ENCODE data around the gene SLC1A1.

SLC1A1 gene

GRCh38 chr9:4547016-4547415 lies 56.7 kb downstream of the SLC1A1 start:
- TF ChIP-seq NFIC (IDR thresholded peaks at IDR 0.05) (0 out of 2 replicates have a peak, but pooled peaks have one; percentile 10), TAF1 (IDR thresholded peaks at IDR 0.05; ENCODE audit: low read depth) (no peak), ZBTB7A (IDR thresholded peaks at IDR 0.05; ENCODE audit: low read depth) (no peak)

GRCh38 chr9:4548811-4549725 lies 58.8 kb downstream of the SLC1A1 start:
- TF ChIP-seq RAD21 (IDR thresholded peaks at IDR 0.05; ENCODE audit: low read depth) = peak; percentile 42
- TF ChIP-seq EP300 (IDR thresholded peaks at IDR 0.05; ENCODE audit: borderline replicate concordance) = no peak
- no peak for TF ChIP-seq TAF1 (IDR thresholded peaks at IDR 0.05; ENCODE audit: low read depth)
- TF ChIP-seq TEAD4 (IDR thresholded peaks at IDR 0.05) = no peak
- TF ChIP-seq NFIC (IDR thresholded peaks at IDR 0.05) = no peak
- TF ChIP-seq USF1 (IDR thresholded peaks at IDR 0.05) = no peak
- no peak for TF ChIP-seq CEBPB (IDR thresholded peaks at IDR 0.05)

- TF ChIP-seq TEAD4 (IDR thresholded peaks at IDR 0.05) = no peak
- no peak for TF ChIP-seq ZBTB7A (IDR thresholded peaks at IDR 0.05; ENCODE audit: low read depth)
- TF ChIP-seq EGR1 (IDR thresholded peaks at IDR 0.05) = no peak
- TF ChIP-seq YY1 (IDR thresholded peaks at IDR 0.05; ENCODE audit: low read depth) = no peak
- TF ChIP-seq MAX (IDR thresholded peaks at IDR 0.05) = no peak
- no peak for TF ChIP-seq USF1 (IDR thresholded peaks at IDR 0.05)
- no peak for TF ChIP-seq CEBPB (IDR thresholded peaks at IDR 0.05)
- no peak for TF ChIP-seq RAD21 (IDR thresholded peaks at IDR 0.05; ENCODE audit: low read depth)
- TF ChIP-seq REST (IDR thresholded peaks at IDR 0.05; ENCODE audit: low read depth) = no peak
- no peak for TF ChIP-seq TAF1 (IDR thresholded peaks at IDR 0.05; ENCODE audit: low read depth)
- no peak for TF ChIP-seq NFIC (IDR thresholded peaks at IDR 0.05)
- no peak for TF ChIP-seq TCF12 (IDR thresholded peaks at IDR 0.05; ENCODE audit: low read depth)
- TF ChIP-seq CREB1 (IDR thresholded peaks at IDR 0.05; ENCODE audit: low read depth) = no peak
- TF ChIP-seq FOXM1 (IDR thresholded peaks at IDR 0.05; ENCODE audit: borderline replicate concordance, low read depth) = no peak
- TF ChIP-seq EP300 (IDR thresholded peaks at IDR 0.05; ENCODE audit: borderline replicate concordance) = no peak
Measured at GRCh38 chr9:4549751-4550295, 59.6 kb downstream of the SLC1A1 start.

GRCh38 chr9:4550777-4551484 lies 60.7 kb downstream of the SLC1A1 start:
- TF ChIP-seq CREB1 (IDR thresholded peaks at IDR 0.05; ENCODE audit: low read depth) = no peak

- TF ChIP-seq YY1 (IDR thresholded peaks at IDR 0.05; ENCODE audit: low read depth) = no peak
Measured at GRCh38 chr9:4553951-4554381, 63.7 kb downstream of the SLC1A1 start.

GRCh38 chr9:4555236-4555635 lies 65.0 kb downstream of the SLC1A1 start:
- TF ChIP-seq EGR1 (IDR thresholded peaks at IDR 0.05) = no peak
- TF ChIP-seq NFIC (IDR thresholded peaks at IDR 0.05) = peak; percentile 40; the same call in 1 of the 2 replicates
- no peak for TF ChIP-seq RAD21 (IDR thresholded peaks at IDR 0.05; ENCODE audit: low read depth)

GRCh38 chr9:4558371-4558998 lies 68.2 kb downstream of the SLC1A1 start:
- TF ChIP-seq MAX (IDR thresholded peaks at IDR 0.05) (no peak), REST (IDR thresholded peaks at IDR 0.05; ENCODE audit: low read depth) (no peak), EP300 (IDR thresholded peaks at IDR 0.05; ENCODE audit: borderline replicate concordance) (no peak), EGR1 (IDR thresholded peaks at IDR 0.05) (no peak), TEAD4 (IDR thresholded peaks at IDR 0.05) (no peak), TAF1 (IDR thresholded peaks at IDR 0.05; ENCODE audit: low read depth) (no peak), USF1 (IDR thresholded peaks at IDR 0.05) (no peak), RAD21 (IDR thresholded peaks at IDR 0.05; ENCODE audit: low read depth) (no peak), TCF12 (IDR thresholded peaks at IDR 0.05; ENCODE audit: low read depth) (no peak), CEBPB (IDR thresholded peaks at IDR 0.05) (no peak)

Measured in Ishikawa (cell line).